Keratinocyte (primary cell): ENCODE results near the gene PSMD8. TPM values are rescaled to one million over a fixed set of nuclear protein-coding genes. Genes with fewer than 3 reads are reported as not detected.

Experiments
- DNase-seq: peaks from one replicate; pipeline ENCODE4 v3.0.0-alpha.2; 2011; ENCODE audit warnings: low read depth, missing footprints, low spot score
- FAIRE-seq: peaks from 2 replicates; lab custom pipeline; 2011; peaks lifted over from hg19 to GRCh38; lab: Jason Lieb, UNC
- H2AFZ ChIP-seq: 2 replicates; pipeline ENCODE4 v1.6.0; 2012; ENCODE audit warnings: low read length, control low read depth, inconsistent platforms; ENCODE audit not compliant: control insufficient read depth
- H3K27ac ChIP-seq: 2 replicates; pipeline ENCODE4 v1.5.1; 2011; ENCODE audit warnings: low read length; ENCODE audit not compliant: control insufficient read depth, insufficient read depth
- H3K27me3 ChIP-seq: 3 replicates; pipeline ENCODE4 v1.6.0; 2011; ENCODE audit warnings: low read length; ENCODE audit not compliant: control insufficient read depth, insufficient read depth; ENCODE audit errors: extremely low read depth
- H3K36me3 ChIP-seq, 2 experiments: 2 replicates in 1 of 2; 3 replicates in 1 of 2; pipeline ENCODE4 v1.5.1; 2011; ENCODE audit warnings: low read length in 2 of 2, mild to moderate bottlenecking in 1 of 2; ENCODE audit not compliant: control insufficient read depth in 2 of 2, insufficient read depth in 2 of 2; ENCODE audit errors: extremely low read depth in 1 of 2
- H3K4me1 ChIP-seq: 3 replicates; pipeline ENCODE4 v1.5.1; 2011; ENCODE audit warnings: low read length; ENCODE audit not compliant: control insufficient read depth, insufficient read depth; ENCODE audit errors: extremely low read depth
- H3K4me2 ChIP-seq: 3 replicates; pipeline ENCODE4 v1.6.0; 2011; ENCODE audit warnings: low read depth, low read length; ENCODE audit not compliant: control insufficient read depth, insufficient read depth; ENCODE audit errors: extremely low read depth
- H3K4me3 ChIP-seq, 3 experiments: fragments of 200-600 bp in 1 of 3; sonication (generic) in 1 of 3; 2 replicates in 2 of 3; 3 replicates in 1 of 3; pipeline ENCODE4 v1.5.1; 2011 to 2016; ENCODE audit warnings: low read length in 3 of 3, mild to moderate bottlenecking in 3 of 3, control low read depth in 2 of 3, inconsistent platforms in 1 of 3, low read depth in 1 of 3, mixed read lengths in 1 of 3, mixed run types in 1 of 3, moderate library complexity in 1 of 3; ENCODE audit not compliant: control insufficient read depth in 2 of 3, insufficient read depth in 2 of 3; ENCODE audit errors: extremely low read depth in 1 of 3
- H3K79me2 ChIP-seq: 2 replicates; pipeline ENCODE4 v1.6.0; 2012; ENCODE audit warnings: low read length; ENCODE audit not compliant: control insufficient read depth, insufficient read depth
- H3K9ac ChIP-seq: 3 replicates; pipeline ENCODE4 v1.6.0; 2011; ENCODE audit warnings: low read length; ENCODE audit not compliant: control insufficient read depth, insufficient read depth; ENCODE audit errors: extremely low read depth
- H3K9me1 ChIP-seq: 3 replicates; pipeline ENCODE4 v1.6.0; 2011; ENCODE audit warnings: low read length; ENCODE audit not compliant: control insufficient read depth, insufficient read depth; ENCODE audit errors: extremely low read depth
- H3K9me3 ChIP-seq: 2 replicates; pipeline ENCODE4 v1.5.1; 2012; ENCODE audit warnings: low read depth, low read length; ENCODE audit not compliant: control insufficient read depth
- H4K20me1 ChIP-seq: 3 replicates; pipeline ENCODE4 v1.6.0; 2011; ENCODE audit warnings: low read length; ENCODE audit not compliant: control insufficient read depth, insufficient read depth; ENCODE audit errors: extremely low read depth
- CTCF ChIP-seq, 3 experiments: IDR thresholded peaks in 1 of 3; conservative IDR thresholded peaks in 1 of 3; optimal IDR thresholded peaks in 1 of 3; 2 replicates in 2 of 3; 3 replicates in 1 of 3; pipeline versions ENCODE3 to v1.5.1; 2011; ENCODE audit warnings: low read length in 3 of 3, mild to moderate bottlenecking in 3 of 3, moderate library complexity in 2 of 3, control low read depth in 1 of 3, inconsistent platforms in 1 of 3; ENCODE audit not compliant: insufficient read depth in 2 of 3; ENCODE audit errors: extremely low read depth in 1 of 3
- EZH2 ChIP-seq: IDR thresholded peaks from one replicate; pipeline ENCODE4 v1.6.1; 2012; ENCODE audit warnings: inconsistent platforms, mild to moderate bottlenecking, low read length, moderate library complexity
- dilution Hi-C: fragments of 300-500 bp; cut with MboI; formaldehyde crosslinking; loops from one replicate; pipeline ENCODE4 v1.7.0; 2020; ENCODE audit warnings: low sequenced_read_pairs; ENCODE audit not compliant: extremely low pct_ligation_motif_present
- polyA plus RNA-seq, 5 experiments: library from polyadenylated mRNA; depleted of rRNA in 3 of 5; stranded (reverse) in 3 of 5; stranded (forward) in 1 of 5; unstranded in 1 of 5; fragments of >200 nt; gene quantifications; 1 replicate in 1 of 5; 2 replicates in 3 of 5; 3 replicates in 1 of 5; pipeline versions ENCODE4 v1.2.1 to v1.2.3, GENCODE V29; 2011 to 2012; ENCODE audit warnings: missing spikeins in 2 of 5, low read depth in 1 of 5, low replicate concordance in 1 of 5

Gene PSMD8
- polyA plus RNA-seq, 1 donor (not counting 4 experiments of a cell fraction or from before 2014, with no cell fraction given): 346 TPM

DNA sequence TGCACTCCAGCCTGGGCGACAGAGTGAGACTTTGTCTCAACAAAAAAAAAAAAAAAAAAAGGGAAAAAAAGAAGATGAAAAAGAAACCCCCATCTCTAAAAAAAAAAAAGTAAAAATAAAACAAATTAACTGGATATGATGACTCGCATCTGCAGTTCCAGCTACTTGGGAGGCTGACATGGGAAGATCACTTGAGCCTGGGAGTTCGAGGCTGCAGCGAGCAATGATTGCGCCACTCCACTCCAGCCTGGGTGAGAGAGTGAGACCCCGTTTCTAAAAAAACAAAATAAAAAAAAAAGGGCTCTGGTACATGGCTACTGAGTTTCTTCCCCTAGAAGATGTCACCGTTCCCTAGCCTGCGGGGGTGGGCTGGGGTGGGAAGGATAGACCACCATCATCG, 41.1 kb upstream of the PSMD8 start:
- H3K4me1 ChIP-seq: peaks cover 5% of the 10 kb centered on the region
- no peaks in the 10 kb centered on the region for H3K9me1 ChIP-seq
- H3K4me3 ChIP-seq: no peak overlapping the region
- TF ChIP-seq EZH2 (no peak), CTCF (optimal IDR thresholded peaks at IDR 0.05 in 1 of 3, IDR thresholded peaks at IDR 0.05 in 1 of 3, conservative IDR thresholded peaks at IDR 0.05 in 1 of 3; ENCODE audit: extremely low read depth in 1 of 3, insufficient read depth in 2 of 3, low read length in 3 of 3) (no peak)
- no peaks in the 10 kb centered on the region for H3K27me3 ChIP-seq
- FAIRE-seq: no peak
- no peak overlapping the region for H3K4me2 ChIP-seq
- no peaks in the 10 kb centered on the region for H4K20me1 ChIP-seq
- no peaks in the 10 kb centered on the region for H3K79me2 ChIP-seq
- H2AFZ ChIP-seq: no peak overlapping the region
- no peak overlapping the region for H3K27ac ChIP-seq
- dilution Hi-C loops: no loop called here
- no peaks in the 10 kb centered on the region for H3K9me3 ChIP-seq
- H3K9ac ChIP-seq: no peak overlapping the region
- no peak for DNase-seq
- peaks cover 9 to 20% of the 10 kb centered on the region in 2 experiments for H3K36me3 ChIP-seq

- peak overlapping the region; percentile 93 for H3K9ac ChIP-seq
- peak overlapping the region; percentile 96 for H3K4me2 ChIP-seq
- no peaks in the 10 kb centered on the region for H3K9me1 ChIP-seq
- H3K4me3 ChIP-seq: peak overlapping the region; percentile 62 to 97 (median 96)
- no peaks in the 10 kb centered on the region for H3K27me3 ChIP-seq
- no peaks in the 10 kb centered on the region for H3K9me3 ChIP-seq
- TF ChIP-seq CTCF (optimal IDR thresholded peaks at IDR 0.05 in 1 of 3, IDR thresholded peaks at IDR 0.05 in 1 of 3, conservative IDR thresholded peaks at IDR 0.05 in 1 of 3; ENCODE audit: extremely low read depth in 1 of 3, insufficient read depth in 2 of 3, low read length in 3 of 3): no peak
- TF ChIP-seq EZH2: no peak
- H3K36me3 ChIP-seq: peaks cover 2 to 4% of the 10 kb centered on the region in 2 experiments
- peak overlapping the region; percentile 93 for H3K27ac ChIP-seq
- dilution Hi-C loops: no loop called here
- FAIRE-seq (peak; percentile 88), DNase-seq (peak; percentile 80)
- no peaks in the 10 kb centered on the region for H4K20me1 ChIP-seq
- H2AFZ ChIP-seq: peak overlapping the region; percentile 98
- no peaks in the 10 kb centered on the region for H3K79me2 ChIP-seq
- peaks cover 12% of the 10 kb centered on the region for H3K4me1 ChIP-seq
Measured at GRCh38 chr19:38335949-38336637, 38.3 kb upstream of the PSMD8 start.
